GM12801 (cell line): ENCODE results near the gene NUP107.

Source experiments
- CTCF ChIP-seq: IDR thresholded peaks from one replicate; pipeline ENCODE4 v1.5.1; 2011; ENCODE audit warnings: control low read depth; ENCODE audit not compliant: insufficient read length; ENCODE audit errors: extremely low read depth

Gene NUP107

GRCh38 chr12:68755536-68756243 lies 68.9 kb downstream of the NUP107 start:
- no peak for TF ChIP-seq CTCF

- no peak for TF ChIP-seq CTCF
Measured at GRCh38 chr12:68759852-68760251, 73.1 kb downstream of the NUP107 start.

- TF ChIP-seq CTCF = no peak
Measured at GRCh38 chr12:68760806-68761441, 74.1 kb downstream of the NUP107 start.

GRCh38 chr12:68761442-68761812 lies 74.6 kb downstream of the NUP107 start:
- no peak for TF ChIP-seq CTCF

- no peak for TF ChIP-seq CTCF
Measured at GRCh38 chr12:68761901-68762630, 75.3 kb downstream of the NUP107 start.

GRCh38 chr12:68762691-68763090 lies 75.9 kb downstream of the NUP107 start:
- no peak for TF ChIP-seq CTCF

GRCh38 chr12:68765696-68766095 lies 78.9 kb downstream of the NUP107 start:
- no peak for TF ChIP-seq CTCF
